Islet precursor cell (in vitro differentiated cells): ENCODE data around the gene EPHA2.
"Not testable (repeated sequence)": the region's sequence is repeated elsewhere in the genome, so short reads cannot be mapped to it uniquely, and the experiment has no call there.

Experiments
- DNase-seq: peaks from one replicate; pipeline ENCODE4 v3.0.0-alpha.2; 2018

The EPHA2 gene

GRCh38 chr1:16183765-16184556, 28.1 kb upstream of the EPHA2 start:
- peak; percentile 49 for DNase-seq

GRCh38 chr1:16183179-16183578, 27.3 kb upstream of the EPHA2 start:
- peak; percentile 38 for DNase-seq

- DNase-seq, result peak; percentile 99
Measured at GRCh38 chr1:16181887-16182719, 26.2 kb upstream of the EPHA2 start.

GRCh38 chr1:16180291-16180824, 24.5 kb upstream of the EPHA2 start:
- peak; percentile 50 for DNase-seq

GRCh38 chr1:16178596-16179497, 23.0 kb upstream of the EPHA2 start:
- DNase-seq, result peak; percentile 89

GRCh38 chr1:16177306-16177705, 21.4 kb upstream of the EPHA2 start:
- no peak for DNase-seq

GRCh38 chr1:16176653-16177052, 20.8 kb upstream of the EPHA2 start:
- DNase-seq, result no peak

GRCh38 chr1:16175610-16176553, 20.0 kb upstream of the EPHA2 start:
- DNase-seq, result peak; percentile 63

GRCh38 chr1:16174886-16175598, 19.2 kb upstream of the EPHA2 start:
- DNase-seq, result no peak

- DNase-seq, result peak; percentile 66
Measured at GRCh38 chr1:16174261-16174868, 18.5 kb upstream of the EPHA2 start.

- DNase-seq, result peak; percentile 97
Measured at GRCh38 chr1:16173447-16174260, 17.8 kb upstream of the EPHA2 start.

GRCh38 chr1:16172964-16173446, 17.1 kb upstream of the EPHA2 start:
- no peak for DNase-seq

- DNase-seq, result no peak
Measured at GRCh38 chr1:16172218-16172830, 16.5 kb upstream of the EPHA2 start.

- peak; percentile 56 for DNase-seq
Measured at GRCh38 chr1:16171314-16172151, 15.7 kb upstream of the EPHA2 start.

- no peak for DNase-seq
Measured at GRCh38 chr1:16170283-16170673, 14.4 kb upstream of the EPHA2 start.

GRCh38 chr1:16168622-16169360, 12.9 kb upstream of the EPHA2 start:
- DNase-seq, result no peak

- DNase-seq, result not testable (repeated sequence)
Measured at GRCh38 chr1:16168144-16168495, 12.3 kb upstream of the EPHA2 start.
